ENCODE measurements around the gene CLDN4. TPM values are rescaled to one million over a fixed set of nuclear protein-coding genes. Genes with fewer than 3 reads are reported as not detected.

Gene CLDN4
- total and polyA plus RNA-seq, 5 donors from 2014 or later, result 0.10 to 0.79 (median 0.29) TPM

- H3K4me3 ChIP-seq (ENCODE audit: low read depth, low read length), result no peak within 1 kb of the TSS
- H3K27me3 ChIP-seq (ENCODE audit: control insufficient read depth, insufficient read depth, low read length), result no peaks in the 10 kb centered on the region
- no peak for DNase-seq
- H3K9me3 ChIP-seq (ENCODE audit: control insufficient read depth in 2 of 2, low read length in 2 of 2), result no peaks in the 10 kb centered on the region
- H3K4me1 Mint-ChIP-seq, result no peaks in the 10 kb centered on the region
- no peaks in the 10 kb centered on the region for H3K36me3 ChIP-seq (ENCODE audit: control insufficient read depth, insufficient read depth, low read length)
- H3K4me1 ChIP-seq (ENCODE audit: control insufficient read depth, insufficient read depth, low read length, poor library complexity, severe bottlenecking), result peaks cover 1% of the 10 kb centered on the region
- no peak for ATAC-seq (ENCODE audit: low read depth in 2 of 2)
- H3K9me3 Mint-ChIP-seq, result peaks cover 0 to 2% (median 0%) of the 10 kb centered on the region in 7 donors
- H3K27ac ChIP-seq (ENCODE audit: insufficient read depth, low read length, poor library complexity, severe bottlenecking), result no peak within 1 kb of the TSS
- peaks cover 4% of the 10 kb centered on the region for H3K27me3 Mint-ChIP-seq
- H3K4me3 Mint-ChIP-seq, result no peak within 1 kb of the TSS
- H3K36me3 Mint-ChIP-seq, result no peaks in the 10 kb centered on the region
- no peak within 1 kb of the TSS for H3K27ac Mint-ChIP-seq
Observed at GRCh38 chr7:73860859-73861258, 30.1 kb downstream of the CLDN4 start, which contains the start of gene TMEM270. Gene TMEM270 (plus strand): TSS chr7:73861159. CDS start chr7:73861195, 36 bp downstream.

- Histone ChIP-seq H3K4me3 (ENCODE audit: low read depth, low read length) (no peak overlapping the region), H3K27ac (ENCODE audit: insufficient read depth, low read length, poor library complexity, severe bottlenecking) (no peak overlapping the region), H3K36me3 (ENCODE audit: control insufficient read depth, insufficient read depth, low read length) (no peaks in the 10 kb centered on the region), H3K4me1 (ENCODE audit: control insufficient read depth, insufficient read depth, low read length, poor library complexity, severe bottlenecking) (no peaks in the 10 kb centered on the region), H3K27me3 (ENCODE audit: control insufficient read depth, insufficient read depth, low read length) (no peaks in the 10 kb centered on the region), H3K9me3 (ENCODE audit: control insufficient read depth in 2 of 2, low read length in 2 of 2) (no peaks in the 10 kb centered on the region)
- H3K36me3 Mint-ChIP-seq, result no peaks in the 10 kb centered on the region
- H3K4me1 Mint-ChIP-seq, result no peaks in the 10 kb centered on the region
- no peak for DNase-seq
- ATAC-seq (ENCODE audit: low read depth in 2 of 2), result no peak
- H3K27ac Mint-ChIP-seq, result no peak overlapping the region
- H3K27me3 Mint-ChIP-seq, result peaks cover 4% of the 10 kb centered on the region
- H3K9me3 Mint-ChIP-seq, result peaks cover 0 to 2% (median 0%) of the 10 kb centered on the region in 7 donors
- no peak overlapping the region for H3K4me3 Mint-ChIP-seq
Observed at GRCh38 chr7:73861305-73861704, 30.5 kb downstream of the CLDN4 start.

- no peaks in the 10 kb centered on the region for H3K27me3 ChIP-seq (ENCODE audit: control insufficient read depth, insufficient read depth, low read length)
- H3K27ac Mint-ChIP-seq, result no peak overlapping the region
- H3K36me3 ChIP-seq (ENCODE audit: control insufficient read depth, insufficient read depth, low read length), result no peaks in the 10 kb centered on the region
- H3K9me3 ChIP-seq (ENCODE audit: control insufficient read depth in 2 of 2, low read length in 2 of 2), result no peaks in the 10 kb centered on the region
- H3K36me3 Mint-ChIP-seq, result no peaks in the 10 kb centered on the region
- ATAC-seq (ENCODE audit: low read depth in 2 of 2), result no peak
- no peak for DNase-seq
- H3K4me3 ChIP-seq (ENCODE audit: low read depth, low read length), result no peak overlapping the region
- no peaks in the 10 kb centered on the region for H3K4me1 ChIP-seq (ENCODE audit: control insufficient read depth, insufficient read depth, low read length, poor library complexity, severe bottlenecking)
- H3K4me1 Mint-ChIP-seq, result no peaks in the 10 kb centered on the region
- no peak overlapping the region for H3K4me3 Mint-ChIP-seq
- H3K9me3 Mint-ChIP-seq, result peaks cover 0 to 2% (median 0%) of the 10 kb centered on the region in 7 donors
- H3K27me3 Mint-ChIP-seq, result peaks cover 4% of the 10 kb centered on the region
- H3K27ac ChIP-seq (ENCODE audit: insufficient read depth, low read length, poor library complexity, severe bottlenecking), result no peak overlapping the region
Observed at GRCh38 chr7:73864981-73865711, 34.4 kb downstream of the CLDN4 start.

- Mint-ChIP-seq H3K4me1 (no peaks in the 10 kb centered on the region), H3K9me3 (peaks cover 0 to 2% (median 0%) of the 10 kb centered on the region in 7 donors), H3K36me3 (no peaks in the 10 kb centered on the region), H3K4me3 (no peak overlapping the region), H3K27me3 (peaks cover 4% of the 10 kb centered on the region), H3K27ac (no peak overlapping the region)
- no peak for ATAC-seq (ENCODE audit: low read depth in 2 of 2)
- no peak for DNase-seq
- Histone ChIP-seq H3K27me3 (ENCODE audit: control insufficient read depth, insufficient read depth, low read length) (no peaks in the 10 kb centered on the region), H3K4me3 (ENCODE audit: low read depth, low read length) (no peak overlapping the region), H3K9me3 (ENCODE audit: control insufficient read depth in 2 of 2, low read length in 2 of 2) (no peaks in the 10 kb centered on the region), H3K27ac (ENCODE audit: insufficient read depth, low read length, poor library complexity, severe bottlenecking) (no peak overlapping the region), H3K36me3 (ENCODE audit: control insufficient read depth, insufficient read depth, low read length) (no peaks in the 10 kb centered on the region), H3K4me1 (ENCODE audit: control insufficient read depth, insufficient read depth, low read length, poor library complexity, severe bottlenecking) (no peaks in the 10 kb centered on the region)
Observed at GRCh38 chr7:73865738-73866445, 35.1 kb downstream of the CLDN4 start.

GRCh38 chr7:73866446-73866767 lies 35.6 kb downstream of the CLDN4 start:
- Histone ChIP-seq H3K36me3 (ENCODE audit: control insufficient read depth, insufficient read depth, low read length) (no peaks in the 10 kb centered on the region), H3K4me1 (ENCODE audit: control insufficient read depth, insufficient read depth, low read length, poor library complexity, severe bottlenecking) (no peaks in the 10 kb centered on the region), H3K27me3 (ENCODE audit: control insufficient read depth, insufficient read depth, low read length) (no peaks in the 10 kb centered on the region), H3K27ac (ENCODE audit: insufficient read depth, low read length, poor library complexity, severe bottlenecking) (no peak overlapping the region), H3K4me3 (ENCODE audit: low read depth, low read length) (no peak overlapping the region), H3K9me3 (ENCODE audit: control insufficient read depth in 2 of 2, low read length in 2 of 2) (no peaks in the 10 kb centered on the region)
- Mint-ChIP-seq H3K9me3 (peaks cover 0 to 2% (median 0%) of the 10 kb centered on the region in 7 donors), H3K36me3 (no peaks in the 10 kb centered on the region), H3K27me3 (peaks cover 4% of the 10 kb centered on the region), H3K4me1 (no peaks in the 10 kb centered on the region), H3K4me3 (no peak overlapping the region), H3K27ac (no peak overlapping the region)
- ATAC-seq (ENCODE audit: low read depth in 2 of 2), result no peak
- no peak for DNase-seq

GRCh38 chr7:73869011-73869798 lies 38.4 kb downstream of the CLDN4 start:
- Histone ChIP-seq H3K4me1 (ENCODE audit: control insufficient read depth, insufficient read depth, low read length, poor library complexity, severe bottlenecking) (no peaks in the 10 kb centered on the region), H3K9me3 (ENCODE audit: control insufficient read depth in 2 of 2, low read length in 2 of 2) (no peaks in the 10 kb centered on the region), H3K27me3 (ENCODE audit: control insufficient read depth, insufficient read depth, low read length) (no peaks in the 10 kb centered on the region), H3K27ac (ENCODE audit: insufficient read depth, low read length, poor library complexity, severe bottlenecking) (no peak overlapping the region), H3K36me3 (ENCODE audit: control insufficient read depth, insufficient read depth, low read length) (no peaks in the 10 kb centered on the region), H3K4me3 (ENCODE audit: low read depth, low read length) (no peak overlapping the region)
- peaks cover 0 to 2% (median 0%) of the 10 kb centered on the region in 7 donors for H3K9me3 Mint-ChIP-seq
- ATAC-seq (ENCODE audit: low read depth in 2 of 2) (no peak), DNase-seq (no peak)
- no peak overlapping the region for H3K4me3 Mint-ChIP-seq
- no peak overlapping the region for H3K27ac Mint-ChIP-seq
- H3K27me3 Mint-ChIP-seq, result no peaks in the 10 kb centered on the region
- H3K36me3 Mint-ChIP-seq, result no peaks in the 10 kb centered on the region
- H3K4me1 Mint-ChIP-seq, result no peaks in the 10 kb centered on the region

- no peaks in the 10 kb centered on the region for H3K36me3 Mint-ChIP-seq
- ATAC-seq (ENCODE audit: low read depth in 2 of 2), result no peak
Observed at GRCh38 chr7:73870041-73870492, 39.3 kb downstream of the CLDN4 start.

More at GRCh38 chr7:73870041-73870492, 39.3 kb downstream of the CLDN4 start:
- Mint-ChIP-seq H3K4me3 (no peak overlapping the region), H3K27ac (no peak overlapping the region), H3K4me1 (no peaks in the 10 kb centered on the region), H3K27me3 (no peaks in the 10 kb centered on the region), H3K9me3 (peaks cover 0 to 2% (median 0%) of the 10 kb centered on the region in 7 donors)
- Histone ChIP-seq H3K36me3 (ENCODE audit: control insufficient read depth, insufficient read depth, low read length) (no peaks in the 10 kb centered on the region), H3K4me3 (ENCODE audit: low read depth, low read length) (no peak overlapping the region), H3K4me1 (ENCODE audit: control insufficient read depth, insufficient read depth, low read length, poor library complexity, severe bottlenecking) (no peaks in the 10 kb centered on the region), H3K9me3 (ENCODE audit: control insufficient read depth in 2 of 2, low read length in 2 of 2) (no peaks in the 10 kb centered on the region), H3K27me3 (ENCODE audit: control insufficient read depth, insufficient read depth, low read length) (no peaks in the 10 kb centered on the region), H3K27ac (ENCODE audit: insufficient read depth, low read length, poor library complexity, severe bottlenecking) (no peak overlapping the region)
- DNase-seq, result no peak
